TTC549 (cell line): ENCODE measurements around the gene DBT.
"Not testable (repeated sequence)": the region's sequence is repeated elsewhere in the genome, so short reads cannot be mapped to it uniquely, and the experiment has no call there.

Experiments
- FAIRE-seq: peaks from 2 replicates; lab custom pipeline; 2012; peaks lifted over from hg19 to GRCh38; lab: Jason Lieb, UNC

DBT gene

DNA sequence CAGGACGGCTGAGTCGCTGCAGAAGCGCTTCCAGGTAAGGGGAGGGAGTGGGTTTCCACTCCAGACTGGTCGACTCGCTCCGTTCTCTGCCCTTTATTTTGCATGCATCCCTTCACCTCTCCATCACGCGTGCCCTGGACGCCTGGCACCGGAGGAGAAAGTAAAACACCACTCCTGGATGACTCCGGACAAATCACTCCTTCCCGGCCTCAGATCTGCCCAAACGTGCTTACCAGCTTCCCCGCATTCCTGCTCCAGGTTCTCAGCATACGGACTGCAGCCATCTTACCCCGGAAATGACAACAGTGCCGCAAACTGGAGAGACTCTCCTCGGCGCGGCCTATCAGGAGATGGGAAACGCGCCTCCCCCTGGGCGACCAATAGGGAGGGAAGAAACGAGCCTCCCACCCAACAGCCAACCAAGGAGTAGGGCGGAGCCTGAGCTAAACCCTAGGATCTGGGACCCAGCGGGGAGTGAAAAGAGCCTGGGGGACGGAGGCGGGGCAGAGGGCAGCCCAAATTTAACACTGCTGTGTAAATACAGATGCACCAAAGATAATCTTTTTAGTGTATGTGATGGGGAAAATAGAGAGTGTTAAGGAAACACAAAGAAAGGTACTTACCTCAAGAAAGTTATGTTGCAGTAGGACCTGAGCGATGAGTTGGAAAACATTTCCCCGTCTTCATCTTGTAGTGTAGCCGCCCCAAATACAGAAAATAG lies at the start of gene DBT:
DBT (minus strand) TSS at position 298 of the 721 bp plus-strand sequence; CDS start at position 284, 14 bp downstream.
- peak; percentile 95 for FAIRE-seq

DNA sequence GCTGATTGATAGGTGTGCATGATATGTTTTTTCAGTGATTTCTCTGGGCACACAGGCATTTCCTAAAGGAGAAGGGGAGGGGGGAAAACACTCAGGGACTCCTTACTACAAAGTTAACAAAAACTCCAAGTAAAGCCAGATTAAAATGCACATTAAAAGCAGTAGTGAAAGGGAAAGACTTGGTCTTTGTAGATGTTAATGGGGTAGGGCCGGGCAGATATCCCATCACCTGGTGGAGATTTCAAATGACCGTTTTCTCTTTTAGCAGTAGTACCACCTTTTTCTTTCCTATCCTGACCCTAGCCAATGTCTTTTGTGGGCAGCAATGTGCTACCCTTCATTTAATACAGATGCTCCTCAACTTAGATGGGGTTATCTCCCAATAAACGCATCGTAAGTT lies 48.9 kb upstream of the DBT start:
- no peak for FAIRE-seq

DNA sequence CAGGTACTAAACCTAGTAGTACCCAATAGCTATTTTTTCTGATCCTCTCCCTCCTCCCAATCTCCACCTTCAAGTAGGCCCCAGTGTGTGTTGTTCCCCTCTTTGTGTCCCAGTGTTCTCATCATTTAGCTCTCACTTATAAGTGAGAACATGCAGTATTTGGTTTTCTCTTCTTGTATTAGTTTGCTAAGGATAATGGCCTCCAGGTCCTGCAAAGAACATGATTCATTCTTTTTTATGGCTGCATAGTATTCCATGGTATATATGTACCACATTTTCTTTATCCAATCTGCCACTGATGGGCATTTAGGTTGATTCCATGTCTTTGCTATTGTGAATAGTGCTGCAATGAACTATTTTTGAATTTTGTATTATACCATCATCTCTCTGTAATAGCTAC lies 47.4 kb upstream of the DBT start:
- FAIRE-seq: not testable (repeated sequence)

DNA sequence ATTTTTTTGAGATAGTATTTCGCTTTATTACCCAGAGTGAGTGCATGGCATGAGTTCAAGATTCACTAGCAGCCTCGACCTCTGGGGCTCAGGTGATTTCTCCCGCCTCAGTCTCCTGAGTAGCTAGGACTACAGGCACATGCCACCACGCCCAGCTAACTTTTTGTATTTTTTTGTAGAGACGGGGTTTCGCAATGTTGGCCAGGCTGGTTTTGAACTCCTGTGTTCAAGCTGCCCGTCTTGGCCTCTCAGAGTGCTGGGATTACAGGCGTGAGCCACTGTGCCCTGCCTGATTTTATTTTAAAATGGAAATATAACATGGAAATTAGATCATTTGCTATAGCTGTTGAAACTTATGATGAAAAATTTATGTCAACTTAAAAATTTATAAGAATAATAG lies 46.5 kb upstream of the DBT start:
- FAIRE-seq: no peak

DNA sequence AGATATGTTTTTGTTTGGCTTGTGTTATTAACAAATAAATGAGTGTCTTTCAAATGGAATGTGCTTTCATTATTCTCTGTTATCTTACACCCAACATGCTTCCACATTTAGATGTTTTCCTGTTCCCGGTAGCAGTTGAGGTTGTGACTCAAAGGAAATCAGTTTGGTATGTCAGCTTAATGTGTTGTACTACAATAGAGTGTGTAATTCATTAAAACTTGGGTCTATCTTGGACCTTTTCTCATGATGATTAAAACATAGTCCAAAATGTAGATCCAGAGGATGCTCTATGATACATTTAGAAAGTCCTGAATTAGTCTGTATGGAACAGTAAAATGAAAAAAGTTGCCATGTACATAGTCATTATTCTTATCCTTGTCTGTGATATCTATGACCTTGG lies 43.1 kb upstream of the DBT start:
- FAIRE-seq: no peak

DNA sequence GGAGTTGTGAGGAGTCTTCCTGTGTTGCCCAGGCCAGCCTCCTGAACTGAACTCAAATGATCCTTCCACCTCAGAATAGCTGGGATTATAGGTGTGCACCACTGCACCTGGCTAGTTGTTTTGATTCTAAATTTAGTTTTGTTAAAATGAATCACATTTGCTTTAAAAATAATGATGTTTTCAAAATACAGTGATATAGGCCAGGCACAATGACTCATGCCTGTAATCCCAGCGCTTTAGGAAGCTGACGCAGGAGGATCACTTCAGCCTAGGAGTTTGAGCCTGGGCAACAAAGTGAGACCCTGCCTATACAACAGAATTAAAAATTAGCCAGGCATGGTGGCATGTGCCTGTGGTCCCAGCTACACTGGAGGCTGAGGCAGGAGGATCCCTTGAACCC lies 40.7 kb upstream of the DBT start:
- FAIRE-seq: no peak

DNA sequence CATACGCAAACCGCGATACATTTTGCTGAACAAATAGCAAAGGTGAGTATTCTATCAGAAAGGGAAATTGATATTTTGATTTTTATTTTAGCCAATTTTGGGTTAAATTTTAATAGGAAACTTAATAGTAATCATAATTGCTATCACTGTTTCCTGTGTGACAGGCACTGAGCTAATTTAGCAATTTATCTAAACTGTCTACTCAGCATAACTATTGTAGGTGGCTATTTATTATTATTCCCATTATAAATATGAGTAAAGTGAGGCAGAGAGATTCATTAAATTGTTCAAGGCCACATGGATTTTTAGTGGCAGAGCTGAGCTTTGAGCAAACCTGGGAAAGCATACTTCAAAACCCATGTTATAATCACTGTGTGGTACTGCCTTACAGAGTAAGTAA lies 37.5 kb upstream of the DBT start:
- no peak for FAIRE-seq

DNA sequence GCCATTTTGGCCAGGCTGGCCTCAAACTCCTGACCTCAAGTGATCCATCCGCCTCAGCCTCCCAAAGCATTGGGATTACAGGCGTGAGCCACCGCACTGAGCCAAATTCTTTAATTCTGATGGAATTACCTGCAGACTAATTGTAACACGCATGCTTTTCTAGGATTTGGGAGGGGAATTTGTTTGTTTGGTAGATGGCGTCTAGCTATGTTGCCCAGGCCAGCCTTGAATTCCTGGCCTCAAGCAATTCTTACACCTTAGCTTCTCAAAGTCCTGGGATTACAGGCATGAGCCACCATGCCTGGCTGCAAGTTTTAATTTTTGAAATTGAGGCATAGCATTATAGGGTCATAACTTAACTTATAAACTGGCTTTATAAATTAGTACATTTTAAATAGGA lies 35.0 kb upstream of the DBT start:
- FAIRE-seq: no peak

DNA sequence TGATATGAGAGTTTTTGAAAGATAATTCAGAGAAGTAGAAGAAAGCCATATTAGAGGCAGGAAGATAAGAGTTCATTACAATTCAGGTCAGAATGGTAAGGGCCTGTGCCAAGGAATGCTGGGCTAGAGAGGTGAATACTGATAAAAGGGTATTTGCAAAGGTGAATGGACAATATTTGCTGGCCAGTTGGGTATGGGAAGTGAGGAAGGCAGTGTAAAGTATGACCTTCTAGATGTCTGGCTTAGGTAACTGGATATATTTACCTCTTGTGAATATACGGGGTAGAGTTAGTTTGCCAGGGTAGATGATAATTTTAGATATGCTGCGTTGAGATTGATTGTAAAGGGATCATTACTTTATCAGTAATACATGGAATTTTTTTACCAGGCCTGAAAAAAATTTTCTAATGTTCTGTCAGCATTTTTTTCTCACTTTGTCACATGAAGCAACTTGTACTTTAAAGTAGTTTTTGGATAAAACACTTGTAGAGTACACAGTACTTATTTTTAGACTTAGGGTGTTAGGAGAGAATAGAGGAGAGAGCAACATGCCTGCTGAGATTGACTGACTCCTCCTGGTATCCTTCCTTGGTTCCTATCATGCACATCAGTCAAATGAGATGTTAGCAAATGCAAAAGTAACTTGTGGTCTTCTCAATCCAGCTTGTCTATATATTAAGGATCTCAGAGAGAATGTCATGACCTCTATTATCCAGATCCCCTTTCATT lies 30.5 kb upstream of the DBT start:
- no peak for FAIRE-seq

DNA sequence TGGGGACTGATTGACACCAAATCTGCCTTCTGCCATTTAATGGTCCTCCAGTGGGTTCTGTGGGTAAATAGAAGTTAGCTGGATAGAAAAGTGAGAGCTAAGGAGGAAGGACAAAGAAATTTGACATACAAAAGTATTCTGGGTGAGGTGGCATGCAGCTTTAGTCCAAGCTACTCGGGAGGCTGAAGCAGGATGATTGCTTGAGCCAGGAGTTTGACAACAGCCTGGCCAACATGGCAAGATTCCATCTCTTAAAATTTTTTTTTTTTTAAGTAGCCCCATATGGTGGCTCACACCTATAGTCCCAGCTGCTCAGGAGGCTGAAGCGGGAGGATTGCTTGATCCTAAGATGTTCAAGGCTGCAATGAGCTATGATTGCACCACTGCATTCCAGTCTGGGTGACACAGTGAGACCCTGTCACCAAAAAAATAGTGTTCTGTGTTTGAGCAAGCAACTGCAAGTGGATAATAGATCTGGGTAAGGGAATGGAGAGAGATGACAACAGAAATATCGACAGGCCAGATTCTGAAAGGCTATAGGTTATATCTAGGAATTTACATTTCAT lies 29.8 kb upstream of the DBT start:
- FAIRE-seq: no peak

DNA sequence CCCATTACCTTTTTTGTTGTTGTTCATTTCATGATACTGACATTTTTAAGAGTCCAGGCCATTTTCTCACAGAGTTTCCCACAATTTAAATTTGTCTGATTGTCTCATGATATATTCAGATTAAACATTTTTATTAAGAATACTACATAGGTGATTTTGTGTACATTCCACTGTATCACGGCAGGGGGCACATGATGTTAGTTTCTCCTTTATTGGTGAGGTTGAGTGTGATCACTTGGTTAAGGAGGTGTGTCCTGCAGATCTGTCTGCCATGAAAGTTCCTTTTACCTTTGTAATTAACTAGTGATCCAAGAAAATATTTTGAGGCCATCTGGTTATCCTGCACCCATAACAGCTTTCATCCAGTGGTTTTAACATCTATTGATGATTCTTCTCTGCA lies 28.2 kb upstream of the DBT start:
- FAIRE-seq: no peak

DNA sequence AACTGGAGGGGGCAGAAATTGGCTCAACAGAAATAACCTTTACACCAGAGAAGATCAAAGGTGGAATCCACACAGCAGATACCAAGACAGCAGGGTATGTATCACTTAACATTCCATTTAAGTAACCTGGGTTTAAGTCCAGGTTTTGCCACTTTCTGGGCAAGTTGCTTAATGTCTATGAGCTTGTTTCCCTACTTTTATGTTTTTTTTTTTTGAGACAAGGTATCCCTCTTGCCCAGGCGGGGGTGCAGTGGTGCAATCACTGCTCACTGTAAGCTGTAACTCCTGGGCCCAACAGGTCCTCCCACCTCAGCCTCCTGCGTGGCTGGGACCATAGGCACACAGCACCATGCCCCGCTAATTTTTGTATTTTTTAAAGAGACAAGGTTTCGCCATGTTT lies 18.6 kb upstream of the DBT start:
- FAIRE-seq: no peak

DNA sequence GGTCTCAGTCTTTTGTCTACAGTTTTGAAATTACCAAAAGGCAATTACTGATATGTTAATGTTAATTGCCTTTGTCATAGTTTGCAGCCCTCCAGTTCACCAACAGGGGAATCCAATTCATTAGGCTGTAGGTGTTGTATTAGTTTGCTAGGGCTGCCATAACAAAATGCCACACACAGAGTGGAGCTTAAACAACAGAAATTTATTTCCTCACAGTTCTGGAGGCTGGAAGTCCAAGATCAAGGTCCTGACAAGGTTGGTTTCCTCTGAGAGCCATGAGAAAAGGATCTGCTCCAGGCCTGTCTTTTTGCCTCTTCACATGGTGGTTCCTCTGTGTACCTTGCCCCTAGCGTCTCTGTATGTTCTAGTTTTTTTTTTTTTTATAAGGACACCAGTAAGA lies 17.6 kb upstream of the DBT start:
- no peak for FAIRE-seq

DNA sequence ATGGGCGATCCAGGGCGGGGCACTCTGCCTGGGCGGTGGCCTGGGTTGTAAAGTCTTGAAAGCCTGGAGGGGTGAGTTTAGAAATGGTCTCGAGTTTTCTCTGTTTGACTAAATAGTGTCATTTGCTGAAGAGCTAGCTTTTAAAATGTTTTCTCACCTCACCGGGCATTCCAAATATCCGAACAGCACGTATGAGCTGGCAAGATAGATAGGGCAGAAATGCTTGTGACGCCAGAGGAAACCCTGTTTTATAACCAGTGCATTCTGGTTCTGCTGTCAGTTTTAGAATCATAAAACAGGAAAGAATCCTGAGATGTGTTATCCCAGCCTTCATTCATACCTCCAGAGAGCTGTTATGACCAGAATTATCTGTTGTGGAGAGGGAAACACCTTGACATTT lies 17.1 kb upstream of the DBT start:
- no peak for FAIRE-seq

DNA sequence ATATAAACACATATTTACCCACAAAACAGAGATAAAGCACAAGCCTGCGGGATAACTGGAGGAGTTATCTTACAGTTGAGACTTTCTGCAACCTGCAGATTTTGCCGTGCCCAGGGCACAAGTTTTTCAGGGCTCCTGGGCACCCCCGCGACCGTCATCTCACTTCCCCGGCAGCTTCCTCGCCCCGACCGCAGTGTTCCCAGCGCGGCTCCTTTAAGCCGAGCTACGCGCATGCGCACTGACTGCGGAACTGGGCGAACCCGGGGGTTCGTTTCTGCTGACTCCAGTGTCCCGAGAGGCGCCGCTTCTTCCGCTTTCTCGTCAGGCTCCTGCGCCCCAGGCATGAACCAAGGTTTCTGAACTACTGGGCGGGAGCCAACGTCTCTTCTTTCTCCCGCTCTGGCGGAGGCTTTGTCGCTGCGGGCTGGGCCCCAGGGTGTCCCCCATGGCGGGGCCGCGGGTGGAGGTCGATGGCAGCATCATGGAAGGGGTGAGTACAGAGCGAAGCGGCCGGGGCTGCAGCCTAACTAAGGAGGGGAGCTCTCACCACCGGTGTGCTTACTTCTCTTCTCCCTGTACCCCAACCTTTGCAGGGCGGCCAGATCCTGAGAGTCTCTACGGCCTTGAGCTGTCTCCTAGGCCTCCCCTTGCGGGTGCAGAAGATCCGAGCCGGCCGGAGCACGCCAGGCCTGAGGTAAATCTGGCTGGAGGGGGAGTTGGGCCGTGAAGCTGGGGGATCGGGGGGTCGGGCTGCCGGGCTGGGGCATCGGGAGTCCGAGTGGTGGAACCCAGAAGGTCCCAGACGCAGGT lies 16.5 kb upstream of the DBT start, which contains the start of gene RTCA:
RTCA (plus strand) TSS at position 286 of the 810 bp plus-strand sequence; CDS start at position 446, 160 bp downstream.
- no peak for FAIRE-seq

DNA sequence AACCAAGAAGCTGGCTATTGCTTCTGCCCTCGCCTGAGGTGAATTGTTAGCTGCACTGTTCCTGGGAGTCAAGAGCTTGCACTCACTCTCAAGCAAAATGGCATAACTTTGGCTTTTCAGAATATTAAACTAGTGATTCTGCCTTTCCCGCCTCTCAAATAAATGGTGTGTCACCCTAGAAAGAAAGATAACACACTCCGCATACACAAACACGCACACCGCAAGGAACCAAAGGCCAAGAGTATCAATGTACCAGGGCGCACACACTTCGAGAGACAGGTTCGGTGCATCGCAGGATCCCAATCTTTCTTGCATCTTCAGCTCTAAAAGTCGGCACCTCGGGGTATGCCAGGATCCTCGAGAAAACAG lies 15.9 kb upstream of the DBT start:
- FAIRE-seq: no peak

DNA sequence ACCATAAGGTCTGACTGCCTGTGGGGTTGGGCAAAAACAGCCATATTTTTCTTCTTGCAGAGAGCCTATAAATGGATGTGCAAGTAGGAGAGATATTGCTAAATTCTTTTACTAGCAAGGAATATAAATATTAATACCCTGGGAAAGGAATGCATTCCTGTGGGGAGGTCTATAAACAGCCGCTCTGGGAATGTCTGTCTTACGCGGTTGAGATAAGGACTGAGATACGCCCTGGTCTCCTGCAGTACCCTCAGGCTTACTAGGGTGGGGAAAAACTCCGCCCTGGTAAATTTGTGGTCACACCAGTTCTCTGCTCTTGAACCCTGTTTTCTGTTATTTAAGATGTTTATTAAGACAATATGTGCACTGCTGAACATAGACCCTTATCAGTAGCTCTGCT lies 14.4 kb upstream of the DBT start:
- not testable (repeated sequence) for FAIRE-seq

DNA sequence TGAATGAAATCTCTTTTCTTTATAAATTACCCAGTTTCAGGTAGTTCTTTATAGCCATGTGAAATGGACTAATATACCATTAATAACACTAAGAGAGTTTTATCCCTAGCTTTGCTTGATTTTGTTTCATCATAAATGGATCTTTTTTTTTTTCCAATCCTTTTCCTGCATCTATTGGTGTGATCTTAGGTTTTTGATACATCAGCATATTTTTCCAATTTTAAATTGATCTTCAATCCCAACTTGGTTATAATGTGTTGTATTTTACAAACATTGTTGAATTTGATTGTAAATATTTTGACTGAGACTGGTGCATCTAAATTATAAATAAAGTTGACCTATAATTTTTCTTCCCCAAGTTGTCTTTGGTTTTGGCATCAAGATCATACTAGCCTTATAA lies 12.1 kb upstream of the DBT start:
- no peak for FAIRE-seq

DNA sequence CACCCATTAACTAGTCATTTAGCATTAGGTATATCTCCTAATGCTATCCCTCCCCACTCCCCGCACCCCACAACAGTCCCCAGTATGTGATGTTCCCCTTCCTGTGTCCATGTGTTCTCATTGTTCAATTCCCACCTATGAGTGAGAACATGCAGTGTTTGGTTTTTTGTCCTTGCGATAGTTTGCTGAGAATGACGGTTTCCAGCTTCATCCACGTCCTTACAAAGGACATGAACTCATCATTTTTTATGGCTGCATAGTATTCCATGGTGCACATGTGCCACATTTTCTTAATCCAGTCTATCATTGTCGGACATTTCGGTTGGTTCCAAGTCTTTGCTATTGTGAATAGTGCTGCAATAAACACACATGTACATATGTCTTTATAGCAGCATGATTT lies 8.8 kb upstream of the DBT start:
- not testable (repeated sequence) for FAIRE-seq

DNA sequence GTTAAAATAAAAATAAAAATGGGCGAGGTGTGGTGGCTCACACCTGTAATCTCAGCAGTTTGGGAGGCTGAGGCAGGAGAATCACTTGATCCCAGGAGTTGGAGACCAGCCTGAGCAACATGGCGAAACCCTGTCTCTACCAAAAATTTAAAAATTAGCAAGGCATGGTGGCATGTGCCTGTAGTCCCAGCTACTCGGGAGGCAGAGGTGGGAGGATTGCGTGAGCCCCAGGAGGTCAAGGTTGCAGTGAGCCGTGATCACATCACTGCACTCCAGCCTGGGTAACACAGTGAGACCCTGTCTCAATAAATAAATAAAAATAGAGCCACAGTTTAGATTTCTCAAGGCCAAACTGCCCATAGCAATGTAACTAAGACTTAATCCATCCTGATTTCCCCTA lies 6.6 kb upstream of the DBT start:
- FAIRE-seq: not testable (repeated sequence)

DNA sequence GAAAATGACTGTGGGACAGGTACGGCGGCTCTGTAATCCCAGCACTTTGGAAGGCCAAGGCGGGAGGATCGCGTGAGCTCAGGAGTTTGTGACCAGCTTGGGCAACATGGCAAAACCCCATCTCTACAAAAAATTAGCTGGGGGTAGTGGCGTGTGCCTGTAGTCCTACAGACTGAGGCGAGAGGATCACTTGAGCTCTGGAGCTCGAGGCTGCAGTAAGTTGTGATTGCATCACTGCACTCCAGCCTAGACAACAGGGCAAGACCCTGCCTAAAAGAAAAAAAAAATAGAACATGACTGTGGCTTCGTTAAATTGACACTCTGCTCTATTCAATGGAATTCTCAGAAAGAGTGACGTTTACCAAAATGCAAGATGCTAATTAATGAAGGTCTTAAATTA lies 3.9 kb upstream of the DBT start:
- no peak for FAIRE-seq

DNA sequence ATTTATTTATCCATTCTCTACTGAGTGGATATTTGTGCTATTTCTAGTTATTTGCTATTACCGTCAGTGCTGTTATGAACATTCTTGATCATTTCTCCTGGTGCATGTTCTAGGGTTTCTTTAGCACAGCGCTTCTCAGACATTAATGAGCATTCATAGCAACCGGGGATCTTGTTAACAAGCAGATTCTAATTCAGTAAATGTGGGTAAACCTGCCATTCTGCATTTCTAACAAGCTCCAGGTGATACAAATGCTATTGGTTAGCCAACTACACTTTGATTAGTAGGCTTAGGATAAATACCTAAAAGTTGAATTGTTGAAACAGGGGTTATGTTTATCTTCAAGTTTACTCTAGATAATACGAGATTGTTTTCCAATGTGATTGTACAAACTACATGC lies 3.3 kb upstream of the DBT start:
- FAIRE-seq: no peak

DNA sequence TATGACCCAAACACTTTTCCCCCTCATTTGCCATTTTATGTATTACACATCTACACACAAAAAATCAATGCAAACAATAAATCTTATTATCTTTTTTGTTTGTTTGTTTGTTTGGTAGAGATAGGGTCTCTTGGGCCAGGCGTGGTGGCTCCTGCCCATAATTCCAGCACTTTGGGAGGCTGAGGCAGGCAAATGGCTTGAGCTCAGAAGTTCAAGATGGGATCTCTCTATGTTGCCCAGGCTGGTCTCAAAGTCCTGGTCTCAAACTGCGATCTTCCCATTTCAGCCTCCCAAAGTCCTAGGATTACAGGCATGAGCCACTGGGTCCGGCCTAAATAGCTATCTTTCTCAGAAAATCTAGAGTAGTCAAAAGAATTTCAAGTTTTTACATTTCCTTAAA lies 1.2 kb upstream of the DBT start:
- FAIRE-seq: no peak
